Activated naive CD8-positive, alpha-beta T cell (primary cell): ENCODE measurements around the gene FEN1.

Source experiments
- H3K27ac Mint-ChIP-seq: one replicate; pipeline ENCODE4 v1.8.0; 2021; ENCODE audit warnings: mixed read lengths
- H3K27me3 Mint-ChIP-seq: one replicate; pipeline ENCODE4 v1.8.0; 2021; ENCODE audit warnings: mixed read lengths
- H3K36me3 Mint-ChIP-seq: one replicate; pipeline ENCODE4 v1.8.0; 2021; ENCODE audit warnings: mixed read lengths
- H3K4me1 Mint-ChIP-seq: one replicate; pipeline ENCODE4 v1.8.0; 2021; ENCODE audit warnings: low read depth, mixed read lengths
- H3K4me3 Mint-ChIP-seq: one replicate; pipeline ENCODE4 v1.8.0; 2021; ENCODE audit warnings: mild to moderate bottlenecking, mixed read lengths
- H3K9me3 Mint-ChIP-seq: one replicate; pipeline ENCODE4 v1.8.0; 2021; ENCODE audit warnings: low read depth, mixed read lengths

Gene FEN1

DNA sequence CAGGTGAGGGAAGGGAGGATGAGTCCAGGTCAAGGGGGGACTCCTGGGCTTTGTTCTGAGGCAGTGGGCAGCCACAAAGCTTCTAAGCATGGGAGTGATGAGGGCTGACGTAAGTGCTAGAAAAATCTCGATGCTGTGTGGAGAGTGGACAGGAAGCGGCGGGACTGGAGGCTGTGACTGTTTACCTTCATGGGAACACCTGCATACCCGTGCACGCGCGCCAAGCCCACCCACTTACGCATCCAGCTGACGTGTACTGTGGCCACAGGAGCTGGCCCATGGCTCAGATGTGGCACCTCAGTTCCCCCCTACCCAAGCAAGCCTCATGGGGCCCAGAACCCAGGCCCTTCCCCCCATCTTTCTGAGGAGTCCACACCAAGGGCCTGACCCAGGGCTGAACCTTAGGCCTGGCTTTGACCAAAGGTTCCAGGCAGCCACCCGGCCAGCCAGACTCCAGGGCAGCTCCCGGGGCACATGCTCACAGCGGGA is 26.3 kb upstream of the FEN1 start:
- H3K4me3 Mint-ChIP-seq: no peak overlapping the region
- H3K36me3 Mint-ChIP-seq: no peaks in the 10 kb centered on the region
- H3K27ac Mint-ChIP-seq: no peak overlapping the region
- H3K27me3 Mint-ChIP-seq: no peaks in the 10 kb centered on the region
- no peaks in the 10 kb centered on the region for H3K9me3 Mint-ChIP-seq
- no peaks in the 10 kb centered on the region for H3K4me1 Mint-ChIP-seq

DNA sequence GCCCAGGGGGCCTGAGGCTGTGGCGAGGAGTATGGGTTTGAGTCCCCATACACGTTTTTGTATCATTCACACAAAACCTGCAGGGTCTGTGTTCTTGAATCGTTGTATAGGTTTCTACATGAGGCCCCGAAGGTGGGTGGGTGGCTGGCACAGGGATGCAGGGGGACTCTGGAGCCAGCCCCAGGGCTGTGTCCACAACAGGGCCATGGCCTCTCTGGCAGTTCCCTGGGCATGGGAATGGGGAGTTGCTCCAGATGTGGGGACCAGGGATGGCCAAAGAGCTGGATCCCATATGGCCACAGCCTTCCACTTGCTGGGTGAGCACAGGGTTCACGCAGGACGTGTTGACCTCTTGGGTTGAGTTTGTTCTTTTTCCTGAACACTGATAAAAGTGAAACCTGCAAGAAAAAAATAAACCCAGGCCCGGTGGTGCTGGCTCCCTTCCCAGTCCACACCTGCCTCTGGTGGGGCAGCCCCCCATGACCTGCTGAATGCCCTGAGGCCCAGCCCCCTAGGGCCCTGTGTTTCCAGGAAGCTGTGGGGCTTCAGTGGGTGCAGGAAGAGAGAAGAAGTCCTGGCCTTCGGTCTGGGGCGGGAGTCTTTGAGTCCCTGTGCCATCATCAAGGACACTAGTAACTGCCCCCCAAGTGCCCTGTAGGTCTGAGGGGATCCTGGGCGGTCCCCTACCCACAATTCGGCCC is 24.2 kb upstream of the FEN1 start:
- H3K27ac Mint-ChIP-seq: no peak overlapping the region

DNA sequence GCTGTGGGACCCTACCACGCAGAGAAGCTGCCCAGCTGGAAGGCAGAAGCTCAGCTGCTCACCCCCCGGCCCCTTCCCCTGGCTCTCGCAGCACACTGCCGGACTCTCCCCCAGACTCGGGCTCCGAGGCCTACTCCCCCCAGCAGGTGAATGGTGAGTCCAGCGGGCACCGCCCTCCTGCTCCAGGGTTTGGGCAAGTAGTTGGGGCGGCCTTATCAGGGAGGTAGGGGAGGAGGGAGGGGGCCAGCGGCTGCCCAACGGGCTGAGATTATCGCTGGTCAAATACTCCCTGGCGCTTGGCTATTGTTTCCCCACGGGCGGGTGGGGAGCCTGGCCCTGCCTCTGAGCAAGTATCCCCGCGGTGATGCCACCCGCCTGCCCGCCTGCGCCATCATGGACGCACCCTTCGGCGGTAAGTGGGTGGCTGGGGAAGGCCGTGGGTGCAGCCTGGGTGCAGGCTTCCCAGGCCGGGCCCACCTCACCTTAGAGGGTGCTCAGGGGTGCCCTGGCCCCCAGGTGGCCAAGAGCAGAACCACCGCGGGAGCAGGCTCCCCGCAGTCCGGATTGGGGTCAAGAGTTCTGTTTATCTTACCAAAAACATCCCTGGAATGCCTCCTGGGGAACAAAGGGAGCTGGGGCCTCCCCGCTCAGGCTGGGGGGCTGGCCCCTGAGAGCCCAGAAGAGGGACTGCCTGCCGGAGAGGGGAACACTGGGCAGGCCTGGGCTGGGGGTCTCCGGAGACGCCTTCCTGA is 23.4 kb upstream of the FEN1 start:
- Mint-ChIP-seq H3K4me3 (no peak overlapping the region), H3K36me3 (no peaks in the 10 kb centered on the region), H3K9me3 (no peaks in the 10 kb centered on the region), H3K27ac (no peak overlapping the region), H3K27me3 (no peaks in the 10 kb centered on the region), H3K4me1 (no peaks in the 10 kb centered on the region)

More for the DNA sequence above, 24.2 kb upstream of the FEN1 start:
- no peaks in the 10 kb centered on the region for H3K27me3 Mint-ChIP-seq
- no peak overlapping the region for H3K4me3 Mint-ChIP-seq
- no peaks in the 10 kb centered on the region for H3K9me3 Mint-ChIP-seq
- H3K36me3 Mint-ChIP-seq: no peaks in the 10 kb centered on the region
- no peaks in the 10 kb centered on the region for H3K4me1 Mint-ChIP-seq

DNA sequence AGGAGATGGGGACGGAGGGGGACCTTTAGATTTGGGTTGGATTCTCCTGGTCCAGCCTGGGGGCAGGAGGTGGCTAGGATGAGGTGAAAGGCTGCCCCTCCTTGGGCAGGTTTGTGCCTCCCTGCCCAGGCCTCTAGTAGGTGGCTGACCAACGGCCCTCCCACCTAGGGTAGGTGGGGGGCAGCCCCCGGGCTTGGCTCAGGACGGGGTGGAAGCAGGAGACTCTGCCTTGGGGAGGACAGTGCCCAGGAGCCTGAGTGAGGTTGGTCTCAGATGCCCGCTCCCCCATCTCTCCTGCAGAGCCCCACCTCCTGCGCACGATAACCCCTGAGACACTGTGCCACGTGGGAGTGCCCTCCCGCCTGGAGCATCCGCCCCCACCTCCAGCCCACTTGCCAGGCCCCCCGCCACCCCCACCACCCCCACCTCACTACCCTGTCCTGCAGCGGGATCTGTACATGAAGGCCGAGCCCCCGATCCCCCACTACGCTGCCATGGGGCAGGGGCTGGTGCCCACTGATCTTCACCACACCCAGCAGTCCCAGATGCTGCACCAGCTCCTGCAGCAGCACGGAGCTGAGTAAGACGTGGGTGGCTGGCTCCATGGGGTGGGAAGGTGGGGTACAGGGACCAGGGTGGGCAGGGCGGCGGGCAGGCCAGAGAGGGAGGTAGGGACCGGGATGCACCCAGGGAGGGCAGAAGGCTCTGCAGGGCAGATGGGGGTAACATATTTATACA is 22.6 kb upstream of the FEN1 start:
- no peaks in the 10 kb centered on the region for H3K27me3 Mint-ChIP-seq
- H3K4me1 Mint-ChIP-seq: no peaks in the 10 kb centered on the region
- H3K27ac Mint-ChIP-seq: no peak overlapping the region
- H3K36me3 Mint-ChIP-seq: no peaks in the 10 kb centered on the region
- no peak overlapping the region for H3K4me3 Mint-ChIP-seq
- H3K9me3 Mint-ChIP-seq: no peaks in the 10 kb centered on the region

DNA sequence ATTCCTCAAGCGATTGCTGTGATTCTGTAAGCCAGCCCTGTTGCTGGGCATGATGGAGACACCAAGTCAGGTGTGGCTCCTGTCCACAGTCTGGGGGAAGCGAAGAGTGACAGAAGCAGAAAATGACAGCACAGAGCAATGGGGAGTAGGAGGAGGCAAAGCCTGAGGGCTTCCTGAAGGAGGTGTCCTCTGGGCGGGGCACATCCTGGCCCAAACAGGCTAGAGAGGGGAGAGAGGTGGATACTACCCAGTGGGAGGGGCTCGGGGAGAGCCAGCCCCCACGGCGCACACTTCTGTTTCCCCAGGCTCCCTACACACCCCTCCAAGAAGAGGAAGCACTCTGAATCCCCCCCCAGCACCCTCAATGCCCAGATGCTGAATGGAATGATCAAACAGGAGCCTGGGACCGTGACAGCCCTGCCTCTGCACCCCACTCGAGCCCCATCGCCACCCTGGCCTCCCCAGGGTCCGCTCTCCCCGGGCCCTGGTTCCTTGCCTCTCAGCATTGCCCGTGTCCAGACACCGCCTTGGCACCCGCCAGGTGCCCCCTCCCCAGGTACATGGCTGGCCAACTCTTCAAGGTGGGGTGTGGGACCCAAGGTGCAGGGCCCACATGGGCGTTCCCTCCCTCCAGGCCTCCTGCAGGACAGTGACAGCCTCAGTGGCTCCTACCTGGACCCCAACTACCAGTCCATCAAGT is 21.4 kb upstream of the FEN1 start:
- no peaks in the 10 kb centered on the region for H3K36me3 Mint-ChIP-seq
- no peaks in the 10 kb centered on the region for H3K4me1 Mint-ChIP-seq
- no peaks in the 10 kb centered on the region for H3K27me3 Mint-ChIP-seq
- no peak overlapping the region for H3K4me3 Mint-ChIP-seq
- H3K9me3 Mint-ChIP-seq: no peaks in the 10 kb centered on the region
- H3K27ac Mint-ChIP-seq: no peak overlapping the region

DNA sequence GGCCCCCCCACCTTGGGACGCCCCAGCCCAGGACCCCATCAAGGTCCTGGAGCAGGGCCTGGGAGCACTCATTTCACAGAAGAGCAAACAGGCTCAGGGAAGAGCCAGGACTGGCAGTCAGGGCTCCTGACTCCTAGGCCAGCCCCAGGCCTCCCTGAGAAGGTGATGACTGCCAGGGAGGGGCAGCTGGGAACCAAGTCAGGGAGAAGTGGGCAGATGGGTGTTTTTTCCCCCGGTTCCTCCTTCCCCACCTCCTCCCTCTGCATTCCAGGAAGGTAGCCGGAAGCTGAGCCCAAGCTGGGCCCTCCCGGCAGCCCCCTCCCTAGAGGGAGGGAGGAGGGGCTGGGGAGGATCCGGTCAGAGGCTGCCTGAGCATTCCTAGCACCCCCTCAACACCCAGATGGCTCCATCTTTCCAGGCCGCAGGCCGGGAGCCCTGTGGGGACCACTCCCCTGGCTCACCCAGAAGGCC is 20.7 kb upstream of the FEN1 start:
- Mint-ChIP-seq H3K9me3 (no peaks in the 10 kb centered on the region), H3K27me3 (no peaks in the 10 kb centered on the region), H3K36me3 (no peaks in the 10 kb centered on the region), H3K4me1 (peaks cover 5% of the 10 kb centered on the region), H3K27ac (no peak overlapping the region), H3K4me3 (no peak overlapping the region)

DNA sequence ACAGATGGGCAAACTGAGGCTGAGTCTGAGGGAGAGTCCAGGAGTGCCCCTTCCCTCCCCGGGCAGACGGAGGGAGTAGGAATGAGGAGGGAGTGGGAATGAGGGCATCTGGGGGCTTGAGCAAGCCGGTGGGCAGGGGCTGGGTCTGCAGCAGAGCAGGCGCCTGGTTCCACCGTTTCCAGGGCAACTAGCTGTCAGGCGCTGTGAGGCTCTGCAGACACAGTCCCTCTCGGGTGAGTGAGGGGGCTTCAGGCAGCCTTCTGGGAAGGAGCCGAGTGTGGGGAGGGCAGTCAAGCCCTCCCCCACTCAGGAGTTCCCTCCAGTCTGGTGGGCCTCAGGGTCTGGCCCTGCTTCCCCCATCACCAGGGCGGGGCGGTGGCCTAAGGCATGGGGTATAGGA is 19.4 kb upstream of the FEN1 start:
- no peak overlapping the region for H3K4me3 Mint-ChIP-seq
- H3K36me3 Mint-ChIP-seq: no peaks in the 10 kb centered on the region
- H3K27me3 Mint-ChIP-seq: no peaks in the 10 kb centered on the region
- no peaks in the 10 kb centered on the region for H3K9me3 Mint-ChIP-seq
- peaks cover 12% of the 10 kb centered on the region for H3K4me1 Mint-ChIP-seq
- H3K27ac Mint-ChIP-seq: no peak overlapping the region

DNA sequence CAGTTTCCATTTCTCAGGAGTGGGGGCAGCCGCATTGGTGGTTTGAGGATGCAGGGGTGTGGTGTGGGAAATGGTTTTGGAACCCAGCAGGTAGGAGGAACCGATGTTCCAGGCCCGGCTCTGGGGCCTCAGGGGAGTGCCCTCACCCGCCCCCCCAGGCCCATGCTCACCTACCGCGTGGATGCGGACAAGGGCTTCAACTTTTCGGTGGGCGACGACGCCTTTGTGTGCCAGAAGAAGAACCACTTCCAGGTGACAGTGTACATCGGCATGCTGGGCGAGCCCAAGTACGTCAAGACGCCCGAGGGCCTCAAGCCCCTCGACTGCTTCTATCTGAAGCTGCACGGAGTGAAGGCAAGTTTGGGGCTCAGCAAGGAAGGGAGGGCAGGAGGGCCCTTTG is 18.9 kb upstream of the FEN1 start:
- Mint-ChIP-seq H3K4me3 (no peak overlapping the region), H3K27ac (no peak overlapping the region), H3K9me3 (no peaks in the 10 kb centered on the region), H3K27me3 (no peaks in the 10 kb centered on the region), H3K36me3 (no peaks in the 10 kb centered on the region), H3K4me1 (peaks cover 12% of the 10 kb centered on the region)

DNA sequence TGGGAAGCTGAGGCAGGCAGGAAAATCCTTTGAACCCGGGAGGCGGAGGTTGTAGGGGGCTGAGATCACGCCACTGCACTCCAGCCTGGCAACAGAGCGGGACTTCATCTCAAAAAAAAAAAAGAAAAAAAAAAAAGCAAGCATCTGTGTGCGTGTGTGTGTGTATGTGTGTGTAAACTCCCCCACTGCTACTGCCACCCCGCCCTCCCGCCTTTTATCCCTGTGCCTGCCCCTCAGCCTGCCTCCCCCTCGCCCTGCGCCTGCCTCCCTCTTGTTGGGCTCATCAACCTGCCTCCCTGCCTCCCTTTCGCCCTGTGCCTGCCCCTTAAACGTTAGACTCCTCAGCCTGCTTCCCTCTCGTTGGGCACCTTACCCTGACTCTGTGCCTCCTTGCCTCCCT is 18.3 kb upstream of the FEN1 start:
- H3K9me3 Mint-ChIP-seq: no peaks in the 10 kb centered on the region
- H3K4me3 Mint-ChIP-seq: no peak overlapping the region
- H3K4me1 Mint-ChIP-seq: peaks cover 12% of the 10 kb centered on the region
- no peak overlapping the region for H3K27ac Mint-ChIP-seq
- H3K27me3 Mint-ChIP-seq: no peaks in the 10 kb centered on the region
- no peaks in the 10 kb centered on the region for H3K36me3 Mint-ChIP-seq

DNA sequence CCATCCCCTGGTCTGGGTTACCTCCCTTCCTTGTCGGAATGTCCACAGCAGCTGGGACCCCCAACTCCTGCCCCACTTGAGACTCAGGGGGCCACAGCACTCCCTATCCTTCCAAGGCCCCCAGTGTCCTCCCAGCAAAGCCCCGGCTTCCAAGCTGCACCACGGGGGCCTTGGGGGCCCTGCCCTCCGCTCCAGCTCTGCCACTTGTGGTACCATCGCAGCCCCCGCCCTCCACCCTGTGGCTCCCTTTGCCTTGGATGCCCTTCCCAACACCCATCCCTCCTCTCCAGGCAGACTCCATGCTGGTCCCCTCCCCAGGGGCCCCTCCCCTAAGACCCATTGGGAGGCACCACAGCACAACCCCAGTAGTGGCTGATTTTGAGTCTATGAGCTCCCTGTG is 17.6 kb upstream of the FEN1 start:
- H3K4me1 Mint-ChIP-seq: peaks cover 12% of the 10 kb centered on the region
- no peaks in the 10 kb centered on the region for H3K36me3 Mint-ChIP-seq
- no peaks in the 10 kb centered on the region for H3K9me3 Mint-ChIP-seq
- no peaks in the 10 kb centered on the region for H3K27me3 Mint-ChIP-seq
- H3K4me3 Mint-ChIP-seq: no peak overlapping the region
- H3K27ac Mint-ChIP-seq: no peak overlapping the region

DNA sequence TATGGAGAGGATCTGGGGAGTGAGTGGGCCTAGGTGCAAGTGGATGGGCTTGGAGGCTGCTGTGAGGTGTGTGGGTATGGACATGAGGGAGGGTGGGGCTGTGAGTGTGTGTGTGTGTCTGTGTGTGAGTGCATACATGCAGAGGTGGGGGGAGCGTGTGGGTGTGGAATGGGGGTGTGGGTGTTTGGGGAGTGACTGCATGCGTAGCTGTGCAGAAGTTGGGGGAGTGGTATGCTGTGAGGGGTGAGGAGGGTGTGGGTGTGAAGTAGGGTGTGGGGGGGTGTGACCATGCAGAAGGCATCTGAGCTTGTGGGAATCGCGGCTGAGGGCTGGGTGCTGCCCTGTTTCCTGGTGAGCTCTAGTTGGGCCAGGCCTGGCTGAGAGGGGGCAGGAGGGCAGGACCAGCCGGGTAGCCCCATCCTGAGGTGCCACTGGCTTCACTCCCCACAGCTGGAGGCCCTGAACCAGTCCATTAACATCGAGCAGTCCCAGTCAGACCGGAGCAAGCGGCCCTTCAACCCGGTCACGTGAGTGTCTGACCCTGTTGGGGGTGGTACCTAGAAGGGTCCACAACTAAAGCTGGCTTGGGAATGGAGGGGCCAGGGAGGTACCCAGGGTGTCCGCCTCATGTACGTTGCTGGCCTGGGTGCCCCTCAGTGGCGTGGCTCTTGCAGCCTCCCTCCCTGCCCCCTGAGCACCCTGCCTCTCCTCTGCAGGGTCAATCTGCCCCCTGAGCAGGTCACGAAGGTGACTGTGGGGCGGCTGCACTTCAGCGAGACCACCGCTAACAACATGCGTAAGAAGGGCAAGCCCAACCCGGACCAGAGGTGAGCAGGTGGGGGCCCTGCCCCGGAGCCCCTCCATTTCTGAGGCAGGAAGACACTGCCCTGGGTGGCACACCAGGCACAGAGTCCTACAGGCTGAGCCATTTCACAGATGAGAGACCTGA is 16.8 kb upstream of the FEN1 start:
- Mint-ChIP-seq H3K36me3 (no peaks in the 10 kb centered on the region), H3K4me3 (no peak overlapping the region), H3K9me3 (no peaks in the 10 kb centered on the region), H3K27me3 (no peaks in the 10 kb centered on the region), H3K4me1 (peaks cover 12% of the 10 kb centered on the region), H3K27ac (no peak overlapping the region)

DNA sequence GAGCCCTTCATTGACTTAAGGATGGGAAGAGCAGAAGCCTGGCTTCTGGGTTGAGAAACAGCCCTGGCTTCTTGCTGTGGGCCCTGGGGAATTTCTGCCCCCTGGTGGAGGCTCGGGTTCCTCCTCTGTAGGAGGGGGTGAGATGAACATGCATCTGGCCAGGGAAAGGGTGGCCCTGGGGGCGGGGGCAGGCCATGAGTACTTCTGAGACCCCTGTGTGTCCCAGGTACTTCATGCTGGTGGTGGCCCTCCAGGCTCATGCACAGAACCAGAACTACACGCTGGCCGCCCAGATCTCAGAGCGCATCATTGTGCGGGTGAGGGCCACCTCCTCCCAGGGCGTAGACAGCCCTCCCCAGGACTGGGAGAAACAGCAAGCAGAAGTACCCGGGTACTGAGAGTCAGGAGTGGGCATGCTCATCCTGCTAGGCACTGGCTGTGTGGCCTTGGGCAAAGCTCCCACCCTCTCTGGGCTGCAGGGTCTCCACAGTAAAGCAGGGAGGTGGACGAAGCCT is 16.1 kb upstream of the FEN1 start:
- no peak overlapping the region for H3K27ac Mint-ChIP-seq

DNA sequence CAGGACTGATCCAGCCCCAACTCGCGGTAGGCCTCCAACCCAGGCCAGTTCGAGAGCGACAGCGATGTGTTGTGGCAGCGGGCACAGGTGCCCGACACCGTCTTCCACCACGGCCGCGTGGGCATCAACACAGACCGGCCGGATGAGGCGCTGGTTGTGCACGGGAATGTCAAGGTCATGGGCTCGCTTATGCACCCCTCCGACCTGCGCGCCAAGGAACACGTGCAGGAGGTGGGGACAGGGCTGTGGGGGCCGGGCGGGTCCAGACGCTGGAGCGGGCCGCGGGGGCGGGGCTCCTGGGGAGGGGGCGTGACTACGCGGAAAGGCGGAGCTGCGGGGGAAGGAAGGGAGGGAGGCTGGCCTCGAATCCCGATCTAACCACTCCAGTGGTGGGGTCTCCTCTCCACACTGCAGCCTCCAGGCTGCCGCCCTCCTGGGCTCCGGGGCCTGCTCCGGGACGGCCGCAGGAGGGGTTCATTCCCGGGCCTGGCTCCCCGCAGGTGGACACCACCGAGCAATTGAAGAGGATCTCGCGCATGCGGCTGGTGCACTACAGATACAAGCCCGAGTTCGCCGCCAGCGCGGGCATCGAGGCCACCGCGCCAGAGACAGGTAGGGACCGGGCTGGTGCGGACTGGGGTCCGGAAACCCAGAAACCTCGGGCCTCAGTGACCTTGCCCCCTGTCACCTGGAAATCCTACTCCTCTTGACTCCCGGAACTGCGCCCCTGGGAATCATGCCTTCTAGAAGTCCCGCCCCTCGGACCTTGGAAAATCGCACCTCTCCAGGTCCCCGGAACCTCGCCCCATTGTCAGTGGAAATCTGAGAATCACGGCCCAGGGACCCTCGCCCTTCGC is 15.2 kb upstream of the FEN1 start:
- Mint-ChIP-seq H3K4me3 (peak overlapping the region; percentile 52), H3K4me1 (peaks cover 12% of the 10 kb centered on the region), H3K27ac (no peak overlapping the region), H3K27me3 (no peaks in the 10 kb centered on the region), H3K9me3 (no peaks in the 10 kb centered on the region), H3K36me3 (no peaks in the 10 kb centered on the region)

More for the DNA sequence above, 16.1 kb upstream of the FEN1 start:
- H3K4me1 Mint-ChIP-seq: peaks cover 12% of the 10 kb centered on the region
- peak overlapping the region; percentile 52 for H3K4me3 Mint-ChIP-seq
- H3K9me3 Mint-ChIP-seq: no peaks in the 10 kb centered on the region
- H3K36me3 Mint-ChIP-seq: no peaks in the 10 kb centered on the region
- H3K27me3 Mint-ChIP-seq: no peaks in the 10 kb centered on the region
